SKM-1 treated with dmso at 0.1 percent for 144 hours (cell line): ENCODE results near the gene CEP83.
"Not testable (repeated sequence)": the region's sequence is repeated elsewhere in the genome, so short reads cannot be mapped to it uniquely, and the experiment has no call there.

Experiments
- DNase-seq: peaks from one replicate; lab custom pipeline; 2025; ENCODE audit not compliant: unreplicated experiment; lab: John Stamatoyannopoulos, UW

Gene CEP83

DNA sequence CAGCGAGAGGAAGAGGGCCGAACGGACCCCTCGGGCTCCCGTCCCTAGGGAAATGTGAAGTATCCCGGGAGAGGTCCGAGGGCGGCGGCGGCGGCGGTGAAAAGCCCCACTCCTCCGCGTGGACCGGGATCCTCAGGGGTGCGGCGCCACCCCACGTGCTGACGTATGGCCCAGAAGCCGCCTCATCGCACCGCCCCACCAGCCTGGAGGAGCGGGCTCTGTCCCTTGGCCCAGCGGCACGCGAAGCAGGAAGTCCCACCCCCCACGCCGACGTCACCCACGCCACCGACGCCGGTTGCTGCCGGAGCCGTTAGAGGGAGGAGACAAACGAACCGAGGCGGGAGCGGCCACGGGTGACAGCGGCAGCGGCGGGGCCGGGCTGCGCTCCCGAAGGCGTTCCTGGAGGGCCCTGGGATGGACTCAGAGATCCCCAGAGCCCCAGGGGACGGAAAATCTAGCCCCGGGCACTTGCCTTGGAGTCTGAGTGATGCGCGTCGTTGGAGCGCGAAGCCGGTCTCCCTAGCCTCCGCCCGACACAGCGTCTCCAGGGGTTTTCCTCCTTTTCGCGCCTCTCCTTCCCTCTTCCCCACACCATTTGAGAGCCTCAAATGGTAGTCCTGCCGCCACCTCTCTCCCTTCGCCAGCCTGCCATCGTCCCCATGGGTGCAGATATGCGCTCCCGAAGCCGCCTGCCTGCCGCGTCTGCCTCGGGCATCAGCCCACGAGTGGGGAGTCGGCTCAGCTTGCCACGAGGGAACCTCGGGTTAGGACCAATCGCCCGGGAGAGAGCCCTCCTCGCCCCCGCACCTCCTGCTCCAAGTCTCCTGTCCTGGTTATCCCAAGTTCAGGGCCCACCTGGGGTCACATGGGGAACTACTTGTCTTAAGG lies at the start of gene CEP83:
CEP83 (minus strand) TSS at position 140 of the 888 bp plus-strand sequence. CDS start 47,377 bp downstream, outside the sequence.
- peak; percentile 64 for DNase-seq

GRCh38 chr12:94509317-94509716 lies 49.6 kb upstream of the CEP83 start:
- no peak for DNase-seq

DNA sequence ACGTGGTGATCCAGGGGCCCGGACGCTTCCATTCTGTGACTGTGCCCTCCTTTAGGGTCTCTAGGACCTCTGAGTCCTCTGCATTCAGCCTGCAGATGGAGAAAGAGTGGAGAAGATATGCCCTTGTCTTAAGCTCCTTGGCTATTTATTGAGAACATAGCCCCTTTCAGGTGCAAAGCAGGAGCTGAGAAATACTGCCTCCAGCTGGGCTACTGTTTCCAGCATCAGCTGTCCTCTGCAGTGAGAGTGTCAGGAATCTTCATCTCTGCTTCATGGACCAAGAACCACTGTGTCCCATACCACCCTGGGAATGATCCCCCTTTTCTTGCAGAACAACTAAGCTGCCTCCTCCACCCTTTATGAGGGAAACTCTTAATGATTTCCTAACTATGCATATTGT lies 47.8 kb upstream of the CEP83 start:
- DNase-seq = no peak

DNA sequence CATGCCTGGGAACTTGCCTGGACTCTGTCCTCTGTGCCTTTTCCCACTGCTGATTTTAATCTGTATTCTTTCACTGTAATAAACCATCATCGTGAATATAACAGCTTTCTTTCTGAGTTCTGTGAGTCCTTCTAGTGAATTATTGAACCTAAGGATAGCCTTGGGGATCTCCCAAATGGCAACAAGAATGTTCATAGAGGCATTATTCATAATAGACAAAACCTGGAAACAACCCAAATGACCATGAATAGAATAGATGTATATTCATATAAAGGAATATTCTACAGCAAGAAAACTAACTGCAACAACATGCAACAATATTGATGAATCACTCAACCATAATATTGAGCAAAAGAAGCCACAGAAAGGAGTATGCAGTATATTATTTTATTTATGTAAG lies 44.7 kb upstream of the CEP83 start:
- DNase-seq = no peak

GRCh38 chr12:94503619-94504018 lies 44.0 kb upstream of the CEP83 start:
- no peak for DNase-seq

DNA sequence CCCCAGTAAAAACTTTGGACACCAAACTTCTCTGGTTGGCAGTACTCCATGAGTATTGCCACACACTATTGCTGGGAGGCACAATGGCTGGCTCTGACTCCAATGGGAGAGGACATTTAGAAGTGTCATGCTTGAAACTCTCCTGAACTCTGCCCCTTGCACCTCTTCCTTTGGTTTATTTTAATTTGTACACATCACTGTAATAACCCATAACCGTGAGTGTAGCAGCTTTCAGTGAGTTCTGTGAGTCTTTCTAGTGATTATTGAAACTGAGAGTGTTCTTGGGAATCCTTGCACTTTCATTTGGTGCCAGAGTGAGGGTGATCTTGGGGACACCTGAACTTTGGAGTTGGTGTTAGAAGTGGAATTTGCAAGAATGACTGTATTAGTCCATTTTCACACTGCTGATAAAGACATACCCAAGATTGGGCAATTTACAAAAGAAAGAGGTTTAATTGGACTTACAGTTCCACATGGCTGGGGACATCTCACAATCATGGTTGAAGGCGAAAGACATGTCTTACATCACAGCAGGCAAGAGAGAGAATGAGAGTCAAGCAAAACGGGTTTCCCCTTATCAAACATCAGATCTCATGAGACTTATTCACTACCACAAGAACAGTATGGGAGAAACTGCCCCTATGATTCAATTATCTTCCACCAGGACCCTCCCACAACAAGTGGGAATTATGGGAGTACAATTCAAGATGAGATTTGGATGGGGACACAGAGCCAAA lies 41.3 kb upstream of the CEP83 start:
- DNase-seq = no peak

GRCh38 chr12:94498698-94499097 lies 39.0 kb upstream of the CEP83 start:
- no peak for DNase-seq

GRCh38 chr12:94498073-94498472 lies 38.4 kb upstream of the CEP83 start:
- DNase-seq = no peak

GRCh38 chr12:94495445-94496115 lies 35.9 kb upstream of the CEP83 start:
- DNase-seq = no peak

DNA sequence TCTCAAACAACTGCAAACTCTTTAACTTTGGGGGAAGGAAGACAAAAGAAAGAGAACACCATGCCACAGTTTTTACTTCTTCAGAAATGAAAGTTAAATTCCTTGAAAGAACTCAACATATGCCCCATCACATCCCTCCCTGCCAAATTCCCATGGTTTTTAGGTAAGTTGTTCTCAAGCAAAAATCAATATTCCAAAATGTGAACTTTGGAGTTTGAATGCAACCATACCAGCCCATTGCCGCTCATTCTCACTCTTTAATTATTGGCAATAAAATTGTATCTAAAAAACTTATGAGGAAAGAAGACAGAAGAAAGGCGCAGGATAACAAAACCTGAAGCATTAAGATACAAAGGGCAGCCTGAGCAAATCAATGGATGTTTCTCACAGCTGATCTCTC lies 31.8 kb upstream of the CEP83 start:
- DNase-seq = no peak

DNA sequence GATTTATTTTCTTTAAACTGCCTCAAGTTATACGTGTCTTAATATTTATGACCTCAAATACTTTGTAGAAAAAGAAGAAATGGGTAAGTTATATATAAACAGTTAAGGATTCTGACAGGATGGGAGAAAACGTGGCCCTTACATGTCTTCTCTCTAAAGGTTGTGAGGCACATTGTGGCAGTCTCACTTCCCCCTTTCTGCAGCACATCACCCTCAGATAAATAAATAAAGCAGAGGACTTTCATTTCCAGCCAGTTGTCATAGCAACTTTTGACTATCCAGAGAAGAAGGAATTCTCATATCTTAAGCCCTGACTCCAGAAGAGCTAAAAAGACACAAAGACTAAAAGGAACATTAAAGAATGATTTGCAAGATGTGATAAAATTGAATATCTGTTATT lies 28.8 kb upstream of the CEP83 start:
- no peak for DNase-seq

DNA sequence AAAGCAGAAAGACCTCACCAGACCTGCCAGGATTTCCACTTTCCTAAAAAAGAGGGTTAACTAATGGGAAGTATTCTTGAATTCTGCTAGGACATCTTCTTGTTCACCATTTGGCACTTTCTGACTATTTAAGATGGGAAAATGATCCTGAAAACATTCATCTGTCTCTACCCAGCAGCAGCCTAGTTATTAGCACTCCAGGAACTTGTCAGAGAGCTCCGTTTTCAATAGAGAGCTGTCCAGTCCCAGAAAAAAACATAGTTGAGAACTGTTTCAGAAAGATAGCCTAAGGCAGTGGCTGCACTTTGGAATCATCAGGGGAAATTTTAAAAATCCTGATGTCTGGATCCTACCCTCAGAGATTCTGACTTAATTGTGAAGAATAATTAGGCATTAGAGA lies 22.1 kb upstream of the CEP83 start:
- no peak for DNase-seq

- no peak for DNase-seq
Observed at GRCh38 chr12:94469522-94469921, 9.9 kb upstream of the CEP83 start.

- DNase-seq = no peak
Observed at GRCh38 chr12:94460616-94460959, 921 bp upstream of the CEP83 start.

DNA sequence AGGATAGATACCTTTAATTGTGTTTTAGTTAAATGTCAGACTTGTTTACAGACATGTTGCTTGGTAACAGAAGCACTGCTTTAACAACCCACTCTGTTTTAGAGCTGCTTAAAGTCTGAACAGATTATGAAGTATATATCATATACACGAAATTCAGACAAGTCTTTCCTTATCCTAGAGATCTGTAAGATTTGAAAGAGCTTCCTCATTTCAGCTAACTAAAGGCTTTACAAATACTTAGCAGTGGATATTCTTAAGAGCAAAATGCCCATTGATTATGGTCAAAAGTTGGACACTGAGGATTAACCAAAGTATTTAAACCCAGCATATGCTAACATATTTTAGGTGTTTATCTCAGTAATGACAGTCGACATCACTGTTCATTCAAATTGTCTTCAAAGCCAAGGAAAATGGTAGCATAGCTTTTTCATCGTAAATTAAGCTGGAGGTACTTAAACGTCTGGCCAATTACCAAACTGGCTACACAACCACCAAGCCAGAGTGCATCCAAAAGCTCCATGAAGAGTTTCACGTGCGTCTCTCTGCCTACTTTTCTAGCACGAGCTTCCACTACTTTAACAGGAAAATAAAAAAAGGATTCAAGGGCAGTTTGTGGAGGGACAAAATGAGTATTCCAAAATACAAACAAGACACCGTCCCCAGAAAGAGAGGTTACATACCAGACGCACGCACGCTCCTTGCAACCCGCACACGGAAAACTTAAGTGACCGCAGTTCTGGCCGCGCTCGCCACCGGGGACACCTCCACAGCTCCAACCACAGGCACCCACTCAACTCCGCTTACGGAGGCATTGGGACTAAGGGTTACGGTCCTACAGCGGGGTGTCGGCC lies 565 bp downstream of the CEP83 start:
- DNase-seq = no peak

DNA sequence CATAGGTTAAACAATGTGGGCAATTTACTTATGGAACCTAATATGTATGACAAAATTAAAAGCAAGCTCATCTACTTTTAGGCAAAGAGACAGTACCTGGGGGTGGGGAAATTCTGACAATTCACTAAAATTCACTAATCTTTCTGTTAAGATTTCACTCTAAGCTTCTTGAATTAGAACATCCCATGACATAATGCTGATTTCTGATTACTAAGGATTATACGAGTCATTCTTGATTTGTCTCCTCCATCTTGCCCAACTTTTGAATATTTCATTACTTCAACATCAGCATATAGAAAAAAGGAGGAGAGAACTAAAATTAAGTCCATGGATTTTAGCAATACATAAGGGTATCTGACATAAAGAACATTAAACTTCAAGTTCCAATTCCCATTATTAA lies 2.4 kb downstream of the CEP83 start:
- DNase-seq = no peak

DNA sequence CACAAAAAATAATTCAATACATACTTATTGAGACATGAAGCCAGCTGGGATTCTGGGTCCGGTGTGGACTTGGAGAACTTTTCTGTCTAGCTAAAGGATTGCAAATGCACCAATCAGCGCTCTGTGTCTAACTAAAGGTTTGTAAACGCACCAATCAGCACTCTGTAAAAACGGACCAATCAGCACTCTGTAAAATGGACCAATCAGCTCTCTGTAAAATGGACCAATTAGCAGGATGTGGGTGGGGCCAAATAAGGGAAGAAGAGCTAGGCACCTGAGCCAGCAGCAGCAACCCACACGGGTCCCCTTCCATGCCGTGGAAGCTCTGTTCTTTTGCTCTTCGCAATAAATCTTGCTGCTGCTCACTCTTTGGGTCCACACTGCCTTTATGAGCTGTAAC lies 5.3 kb downstream of the CEP83 start:
- not testable (repeated sequence) for DNase-seq

DNA sequence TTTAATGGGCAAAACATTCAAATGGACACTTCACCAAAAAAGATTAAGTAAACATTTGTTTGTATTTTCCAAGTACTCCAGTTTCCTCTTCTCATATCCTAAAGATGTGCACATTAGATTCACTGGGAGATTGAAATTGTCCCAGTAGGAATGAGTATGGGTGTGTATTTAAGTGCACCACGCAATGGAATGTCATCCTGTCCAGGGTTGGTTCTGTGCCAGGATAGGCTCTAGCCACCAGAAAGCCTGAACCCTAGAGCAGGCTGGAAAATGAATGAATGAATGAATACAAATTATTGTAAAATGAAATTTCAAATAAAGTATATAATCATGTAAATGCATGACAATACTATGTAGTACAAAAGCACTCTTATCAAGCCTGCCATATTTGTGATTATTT lies 14.0 kb downstream of the CEP83 start:
- no peak for DNase-seq

GRCh38 chr12:94437303-94437702 lies 22.4 kb downstream of the CEP83 start:
- DNase-seq = no peak

DNA sequence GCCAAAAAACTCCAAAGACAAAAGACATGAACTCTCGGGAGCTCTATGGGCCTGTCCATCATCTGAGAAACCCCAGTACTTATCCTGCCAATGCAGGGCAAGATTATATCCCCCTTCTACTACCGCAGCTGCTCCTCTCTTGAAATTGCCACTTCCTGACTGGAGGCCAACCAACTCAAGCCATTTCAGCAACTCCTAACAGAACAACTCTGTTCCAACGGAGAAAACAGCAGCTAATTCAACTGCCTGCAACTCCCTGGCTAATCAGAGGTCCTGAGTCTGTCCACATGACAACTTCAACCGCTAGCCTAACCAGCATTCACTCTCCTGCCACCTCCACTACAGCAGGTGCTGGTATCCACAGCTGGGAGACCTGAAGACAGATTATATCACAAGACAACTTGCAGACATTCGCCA lies 24.1 kb downstream of the CEP83 start:
- DNase-seq = no peak

DNA sequence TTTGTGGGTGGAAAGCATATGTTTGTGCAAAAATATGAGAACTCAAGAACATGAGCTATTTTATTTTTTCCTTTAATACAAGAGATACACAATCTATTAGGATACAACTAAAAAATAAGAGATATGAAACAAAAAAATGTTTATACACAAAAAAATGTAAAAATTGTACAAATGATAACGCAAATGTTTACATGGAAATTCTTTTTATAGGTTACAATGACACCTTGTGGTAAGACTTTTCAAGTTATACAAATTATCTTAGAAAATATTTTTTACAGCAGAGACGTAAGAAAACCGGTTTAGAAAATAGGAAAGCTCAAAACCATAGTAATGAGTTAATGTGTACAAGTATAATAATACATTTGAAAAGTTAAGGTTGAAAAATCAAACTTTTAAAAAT lies 25.5 kb downstream of the CEP83 start:
- DNase-seq = no peak
